HG02623 (cell line): ENCODE results near the gene GRB10.
"Not testable (repeated sequence)": the region's sequence is repeated elsewhere in the genome, so short reads cannot be mapped to it uniquely, and the experiment has no call there.

Experiments
- ATAC-seq: cut with Tn5 transposase; IDR thresholded peaks from one replicate; pipeline ENCODE4 v1.9.1; 2021; ENCODE audit warnings: moderate library complexity; ENCODE audit not compliant: unreplicated experiment

Gene GRB10

GRCh38 chr7:50590535-50590934, 192.2 kb downstream of the GRB10 start:
- ATAC-seq = no peak

GRCh38 chr7:50589364-50589763, 193.3 kb downstream of the GRB10 start:
- ATAC-seq = no peak

GRCh38 chr7:50588937-50589336, 193.8 kb downstream of the GRB10 start:
- no peak for ATAC-seq

GRCh38 chr7:50587737-50588136, 195.0 kb downstream of the GRB10 start:
- ATAC-seq = no peak

GRCh38 chr7:50584793-50585408, 197.8 kb downstream of the GRB10 start:
- no peak for ATAC-seq

GRCh38 chr7:50584386-50584785, 198.3 kb downstream of the GRB10 start:
- no peak for ATAC-seq

GRCh38 chr7:50583295-50583694, 199.4 kb downstream of the GRB10 start:
- ATAC-seq = not testable (repeated sequence)

GRCh38 chr7:50582271-50582670, 200.4 kb downstream of the GRB10 start:
- not testable (repeated sequence) for ATAC-seq

- ATAC-seq = not testable (repeated sequence)
These were observed 202.0 kb downstream of the GRB10 start for GRCh38 chr7:50580666-50581065.

- ATAC-seq = no peak
These were observed 202.6 kb downstream of the GRB10 start for GRCh38 chr7:50580057-50580456.

GRCh38 chr7:50578105-50578504, 204.6 kb downstream of the GRB10 start:
- ATAC-seq = not testable (repeated sequence)

GRCh38 chr7:50577569-50577968, 205.1 kb downstream of the GRB10 start:
- ATAC-seq = no peak

- ATAC-seq = not testable (repeated sequence)
These were observed 206.3 kb downstream of the GRB10 start for GRCh38 chr7:50576388-50576787.

- ATAC-seq = no peak
These were observed 214.9 kb downstream of the GRB10 start for GRCh38 chr7:50567715-50568261.

GRCh38 chr7:50565977-50566376, 216.7 kb downstream of the GRB10 start:
- ATAC-seq = no peak

GRCh38 chr7:50565559-50565916, 217.2 kb downstream of the GRB10 start:
- ATAC-seq = no peak

GRCh38 chr7:50564640-50565558, 217.8 kb downstream of the GRB10 start, which contains the start of gene DDC:
TSS of gene DDC (minus strand) at chr7:50565405. CDS start at chr7:50544085, 21,320 bp downstream.
- ATAC-seq = no peak

GRCh38 chr7:50564171-50564570, 218.5 kb downstream of the GRB10 start:
- ATAC-seq = no peak

GRCh38 chr7:50562136-50562535, 220.6 kb downstream of the GRB10 start:
- ATAC-seq = no peak

GRCh38 chr7:50560865-50561351, 221.8 kb downstream of the GRB10 start:
- ATAC-seq = no peak

- no peak for ATAC-seq
These were observed 222.8 kb downstream of the GRB10 start for GRCh38 chr7:50559881-50560280.
